WERI-Rb-1 (cell line): ENCODE results near the gene MAGEA8.
A peak's percentile ranks its signal among the peaks of the same experiment; 100 is the strongest.
"Not testable (repeated sequence)": the region's sequence is repeated elsewhere in the genome, so short reads cannot be mapped to it uniquely, and the experiment has no call there.

Source experiments
- DNase-seq: peaks from one replicate; pipeline ENCODE4 v3.0.0-alpha.2; 2020
- H3K27ac ChIP-seq: fragments of 250-450 bp; sonication (Bioruptor Pico); 2 replicates; pipeline ENCODE4 v1.5.1; 2020; ENCODE audit warnings: mild to moderate bottlenecking, moderate library complexity
- H3K27me3 ChIP-seq: fragments of 250-450 bp; sonication (Bioruptor Pico); 2 replicates; pipeline ENCODE4 v1.5.1; 2021; ENCODE audit warnings: mild to moderate bottlenecking, low read depth, moderate library complexity; ENCODE audit not compliant: insufficient read depth, severe bottlenecking
- H3K36me3 ChIP-seq: fragments of 250-450 bp; sonication (Bioruptor Pico); 2 replicates; pipeline ENCODE4 v1.5.1; 2020; ENCODE audit warnings: mild to moderate bottlenecking, moderate library complexity
- H3K4me3 ChIP-seq: 2 replicates; pipeline ENCODE4 v1.5.1; 2011; ENCODE audit warnings: low read depth, mild to moderate bottlenecking, control low read depth, low read length
- H3K9me3 ChIP-seq: fragments of 250-450 bp; sonication (Bioruptor Pico); 2 replicates; pipeline ENCODE4 v1.5.1; 2021; ENCODE audit warnings: mild to moderate bottlenecking, moderate library complexity; ENCODE audit not compliant: severe bottlenecking
- CTCF ChIP-seq: IDR thresholded peaks from 2 replicates; pipeline ENCODE4 v1.5.1; 2011; ENCODE audit warnings: low read depth, mild to moderate bottlenecking, control low read depth, inconsistent platforms, low read length

MAGEA8 gene

GRCh38 chrX:149881081-149881711, at the start of gene MAGEA8:
MAGEA8 (plus strand) TSS chrX:149881183; CDS start chrX:149884273, 3,090 bp downstream.
- Histone ChIP-seq H3K4me3 (no peak within 1 kb of the TSS), H3K9me3 (no peaks in the 10 kb centered on the region), H3K36me3 (no peaks in the 10 kb centered on the region), H3K27me3 (no peaks in the 10 kb centered on the region), H3K27ac (no peak within 1 kb of the TSS)
- TF ChIP-seq CTCF: peak; percentile 46
- DNase-seq: peak; percentile 32

- no peak overlapping the region for H3K4me3 ChIP-seq
- TF ChIP-seq CTCF: no peak
- H3K27ac ChIP-seq: no peak overlapping the region
- peaks cover 11% of the 10 kb centered on the region for H3K27me3 ChIP-seq
- H3K36me3 ChIP-seq: no peaks in the 10 kb centered on the region
- no peaks in the 10 kb centered on the region for H3K9me3 ChIP-seq
- DNase-seq: no peak
Observed at GRCh38 chrX:149831473-149831872, 49.5 kb upstream of the MAGEA8 start.

- DNase-seq: not testable (repeated sequence)
Observed at GRCh38 chrX:149836728-149837127, 44.3 kb upstream of the MAGEA8 start.

DNA sequence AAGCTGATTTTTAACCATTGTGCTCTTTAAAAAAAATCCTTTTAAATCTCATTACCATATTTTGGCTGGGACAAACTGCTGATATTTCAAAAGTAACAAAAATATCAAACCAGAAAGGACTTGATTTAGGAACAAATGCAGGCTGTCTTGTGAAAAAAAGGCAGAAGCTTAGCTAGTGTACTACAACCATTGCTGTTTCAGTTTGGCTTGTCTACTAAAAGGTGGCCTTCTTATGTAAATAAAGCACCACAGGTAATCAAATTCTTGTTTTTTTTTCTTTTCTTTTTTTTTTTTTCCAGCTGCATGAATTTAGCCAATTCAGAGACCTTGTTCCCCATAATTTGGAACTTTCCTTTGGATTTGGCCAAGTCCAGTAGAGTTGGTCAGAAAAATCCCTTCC, 43.8 kb upstream of the MAGEA8 start:
- Histone ChIP-seq H3K27ac (no peak overlapping the region), H3K9me3 (no peaks in the 10 kb centered on the region), H3K27me3 (peaks cover 10% of the 10 kb centered on the region), H3K36me3 (no peaks in the 10 kb centered on the region), H3K4me3 (no peak overlapping the region)
- TF ChIP-seq CTCF: no peak
- no peak for DNase-seq

More at GRCh38 chrX:149836728-149837127, 44.3 kb upstream of the MAGEA8 start:
- not testable (repeated sequence) for H3K9me3 ChIP-seq, H3K27me3 ChIP-seq, H3K36me3 ChIP-seq, H3K4me3 ChIP-seq, H3K27ac ChIP-seq

DNA sequence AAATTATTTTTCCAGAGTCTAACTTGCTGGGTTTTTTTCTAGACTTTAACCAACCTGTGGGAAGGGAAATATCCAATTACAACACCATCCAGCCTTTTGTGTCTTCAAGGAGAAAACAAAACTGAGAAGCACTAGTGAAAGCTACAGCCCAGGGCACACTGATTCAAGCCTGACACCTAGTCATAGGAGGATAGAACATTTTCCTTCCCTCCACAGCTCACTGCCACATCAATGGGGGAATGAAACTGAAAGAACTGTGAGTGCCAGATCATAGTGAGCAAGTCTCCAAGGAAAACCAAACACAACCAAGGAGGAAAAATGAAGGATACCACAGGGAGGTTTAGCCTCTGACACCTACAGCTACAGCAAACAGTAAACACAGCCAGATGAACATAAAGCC, 43.3 kb upstream of the MAGEA8 start:
- DNase-seq: no peak
- H3K36me3 ChIP-seq: no peaks in the 10 kb centered on the region
- H3K27ac ChIP-seq: no peak overlapping the region
- H3K27me3 ChIP-seq: peaks cover 10% of the 10 kb centered on the region
- TF ChIP-seq CTCF: no peak
- no peak overlapping the region for H3K4me3 ChIP-seq
- H3K9me3 ChIP-seq: no peaks in the 10 kb centered on the region

- no peak overlapping the region for H3K27ac ChIP-seq
- H3K36me3 ChIP-seq: no peaks in the 10 kb centered on the region
- DNase-seq: no peak
- H3K9me3 ChIP-seq: no peaks in the 10 kb centered on the region
- H3K4me3 ChIP-seq: no peak overlapping the region
- no peak for TF ChIP-seq CTCF
- H3K27me3 ChIP-seq: peaks cover 5% of the 10 kb centered on the region
Observed at GRCh38 chrX:149841929-149842328, 39.1 kb upstream of the MAGEA8 start.
